Neuronal stem cell (in vitro differentiated cells): ENCODE data around the gene CLDN9.

Source experiments
- DNase-seq: peaks from one replicate; pipeline ENCODE4 v3.0.0-alpha.2; 2013; ENCODE audit warnings: low spot score
- H2AFZ ChIP-seq: one replicate; pipeline ENCODE4 v1.6.1; 2013; ENCODE audit warnings: mild to moderate bottlenecking, low read length, inconsistent platforms
- H2AK5ac ChIP-seq: 2 replicates; pipeline ENCODE4 v1.6.1; 2013; ENCODE audit warnings: low read depth, mild to moderate bottlenecking, inconsistent platforms, low read length, moderate library complexity, mixed read lengths
- H2BK120ac ChIP-seq: 2 replicates; pipeline ENCODE4 v1.6.1; 2013; ENCODE audit warnings: low read depth, mild to moderate bottlenecking, inconsistent platforms, low read length, moderate library complexity, mixed read lengths
- H2BK12ac ChIP-seq: one replicate; pipeline ENCODE4 v1.6.1; 2013; ENCODE audit warnings: low read length, inconsistent platforms
- H2BK15ac ChIP-seq: 2 replicates; pipeline ENCODE4 v1.6.1; 2013; ENCODE audit warnings: mild to moderate bottlenecking, low read length, inconsistent platforms, mixed read lengths
- H2BK5ac ChIP-seq: one replicate; pipeline ENCODE4 v1.6.1; 2013; ENCODE audit warnings: inconsistent platforms, mild to moderate bottlenecking, low read length, moderate library complexity
- H3K14ac ChIP-seq: one replicate; pipeline ENCODE4 v1.6.1; 2013; ENCODE audit warnings: low read length, inconsistent platforms
- H3K18ac ChIP-seq: 2 replicates; pipeline ENCODE4 v1.6.1; 2013; ENCODE audit warnings: low read length, inconsistent platforms
- H3K23ac ChIP-seq: 2 replicates; pipeline ENCODE4 v1.6.1; 2013; ENCODE audit warnings: low read depth, mild to moderate bottlenecking, mixed read lengths, low read length, inconsistent platforms; ENCODE audit not compliant: poor library complexity
- H3K27ac ChIP-seq: replicated peaks from 3 replicates; pipeline ENCODE4 v1.5.1; 2013; ENCODE audit warnings: low read length, inconsistent platforms
- H3K27me3 ChIP-seq, 3 experiments: 2 replicates each; pipeline ENCODE4 v1.6.1; 2013; ENCODE audit warnings: low read length in 3 of 3, mild to moderate bottlenecking in 2 of 3, inconsistent platforms in 1 of 3, low read depth in 1 of 3, mixed read lengths in 1 of 3, moderate library complexity in 1 of 3; ENCODE audit not compliant: control insufficient read depth in 3 of 3, insufficient read depth in 3 of 3
- H3K36me3 ChIP-seq, 2 donors: replicated peaks in 1 of 2; 2 replicates each; pipeline ENCODE4 v1.6.1; 2013; ENCODE audit warnings: low read length in 2 of 2; ENCODE audit not compliant: control insufficient read depth in 2 of 2, insufficient read depth in 2 of 2
- H3K4ac ChIP-seq: 2 replicates; pipeline ENCODE4 v1.6.1; 2013; ENCODE audit warnings: inconsistent platforms, mild to moderate bottlenecking, low read length, moderate library complexity
- H3K4me1 ChIP-seq, 2 donors: 1 replicate in 1 of 2; 2 replicates in 1 of 2; pipeline ENCODE4 v1.6.1; 2013; ENCODE audit warnings: low read length in 2 of 2, low read depth in 1 of 2; ENCODE audit not compliant: control insufficient read depth in 2 of 2, insufficient read depth in 1 of 2
- H3K4me2 ChIP-seq: one replicate; pipeline ENCODE4 v1.6.1; 2013; ENCODE audit warnings: mild to moderate bottlenecking, low read length, inconsistent platforms; ENCODE audit not compliant: insufficient read depth, poor library complexity, severe bottlenecking
- H3K4me3 ChIP-seq, 2 donors: 2 replicates each; pipeline ENCODE4 v1.5.1; 2013; ENCODE audit warnings: low read length in 2 of 2, mild to moderate bottlenecking in 2 of 2, inconsistent platforms in 1 of 2, moderate library complexity in 1 of 2
- H3K79me1 ChIP-seq: one replicate; pipeline ENCODE4 v1.6.1; 2013; ENCODE audit warnings: low read depth, mild to moderate bottlenecking, inconsistent platforms, low read length, moderate library complexity
- H3K9ac ChIP-seq: one replicate; pipeline ENCODE4 v1.6.1; 2013; ENCODE audit warnings: mild to moderate bottlenecking, low read depth, low read length, inconsistent platforms; ENCODE audit not compliant: poor library complexity
- H3K9me3 ChIP-seq, 2 donors: replicated peaks in 1 of 2; 2 replicates each; pipeline versions ENCODE3 to v1.6.1; 2013; ENCODE audit warnings: low read length in 2 of 2, mild to moderate bottlenecking in 2 of 2, inconsistent platforms in 1 of 2, low read depth in 1 of 2, mixed read lengths in 1 of 2, moderate library complexity in 1 of 2; ENCODE audit not compliant: control insufficient read depth in 2 of 2, insufficient read depth in 1 of 2
- H4K8ac ChIP-seq: one replicate; pipeline ENCODE4 v1.6.1; 2013; ENCODE audit warnings: low read depth, mild to moderate bottlenecking, inconsistent platforms, low read length, moderate library complexity
- H4K91ac ChIP-seq: one replicate; pipeline ENCODE4 v1.6.1; 2013; ENCODE audit warnings: low read length, low read depth, mild to moderate bottlenecking, inconsistent platforms; ENCODE audit not compliant: poor library complexity
- WGBS, 2 donors: extraction: QIAGEN DNeasy Blood & Tissue Kit; methylation state at CpG; one replicate each; pipeline ENCODE4 v1.1.7; 2013; ENCODE audit warnings: missing lambda C conversion rate in 2 of 2, mixed read lengths in 1 of 2; ENCODE audit not compliant: insufficient read length in 2 of 2, insufficient replicate concordance in 1 of 2; ENCODE audit errors: extremely low coverage in 2 of 2; 5-methylcytosine and 5-hydroxymethylcytosine counted together

CLDN9 gene

DNA sequence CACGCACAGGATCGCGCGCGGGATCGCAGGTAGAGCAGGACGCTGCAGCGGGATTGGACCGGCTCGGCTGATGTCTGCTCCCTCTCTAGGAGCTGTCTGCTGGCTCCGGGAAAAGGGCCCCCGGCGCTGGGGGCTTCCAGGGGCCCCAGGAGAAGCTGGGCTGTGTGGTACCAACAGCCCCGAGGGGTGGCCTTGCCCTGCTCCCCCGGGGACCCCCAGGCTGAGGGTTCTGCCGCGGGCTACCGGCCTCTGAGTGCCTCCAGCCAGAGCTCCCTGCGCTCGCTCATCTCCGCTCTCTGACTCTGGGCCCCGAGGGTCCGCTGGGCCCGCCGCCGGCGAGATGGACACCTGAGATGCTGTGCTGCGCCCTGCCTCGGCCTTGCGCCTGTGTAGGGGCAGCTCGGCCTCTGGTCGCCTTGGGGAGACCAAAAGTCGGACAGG lies 45.0 kb upstream of the CLDN9 start:
- no peak overlapping the region for H3K18ac ChIP-seq
- no peak overlapping the region for H4K8ac ChIP-seq
- no peak for DNase-seq
- no peak overlapping the region for H3K4me3 ChIP-seq
- H3K4ac ChIP-seq, result no peak overlapping the region
- H3K9me3 ChIP-seq, result no peaks in the 10 kb centered on the region
- no peak overlapping the region for H3K9ac ChIP-seq
- H3K27me3 ChIP-seq, result peaks cover 0 to 31% (median 13%) of the 10 kb centered on the region in 3 experiments
- no peak overlapping the region for H2AK5ac ChIP-seq
- H3K4me2 ChIP-seq, result no peak overlapping the region
- peaks cover 21 to 22% of the 10 kb centered on the region in 2 donors for H3K4me1 ChIP-seq
- H2BK120ac ChIP-seq, result no peak overlapping the region
- H3K79me1 ChIP-seq, result peaks cover 17% of the 10 kb centered on the region
- no peak overlapping the region for H2BK15ac ChIP-seq
- no peak overlapping the region for H4K91ac ChIP-seq
- H3K23ac ChIP-seq, result no peak overlapping the region
- no peak overlapping the region for H2AFZ ChIP-seq
- H3K27ac ChIP-seq, result no peak overlapping the region
- H2BK12ac ChIP-seq, result no peak overlapping the region
- H2BK5ac ChIP-seq, result no peak overlapping the region
- no peak overlapping the region for H3K14ac ChIP-seq
- WGBS, 2 donors, result no CpG with 5 or more reads among the region's 33 CpGs
- H3K36me3 ChIP-seq, result peaks cover 7 to 20% of the 10 kb centered on the region in 2 donors

DNA sequence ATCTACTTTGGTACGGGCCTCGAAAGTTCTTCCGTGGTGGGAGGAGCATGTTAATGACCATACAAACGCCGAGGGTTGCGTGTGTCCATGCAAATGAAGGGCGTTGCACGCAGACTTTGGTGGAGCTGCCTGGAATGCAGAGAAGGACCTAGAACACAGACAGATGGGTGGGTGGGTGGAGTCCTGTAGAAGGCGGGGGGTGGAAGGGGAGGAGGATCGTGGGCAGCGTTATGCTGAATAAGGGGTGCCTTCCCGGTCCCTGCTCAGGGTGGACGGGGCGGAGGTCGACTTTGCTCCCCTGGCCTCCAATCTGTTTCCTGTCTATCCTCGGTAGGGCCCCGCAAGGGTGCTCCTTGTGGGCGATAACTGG lies 44.4 kb upstream of the CLDN9 start:
- H2AK5ac ChIP-seq, result no peak overlapping the region
- H3K9me3 ChIP-seq, result no peaks in the 10 kb centered on the region
- no peak overlapping the region for H2BK5ac ChIP-seq
- no peak overlapping the region for H3K4ac ChIP-seq
- no peak overlapping the region for H2BK15ac ChIP-seq
- no CpG with 5 or more reads among the region's 18 CpGs for WGBS, 2 donors
- DNase-seq, result no peak
- H3K27ac ChIP-seq, result no peak overlapping the region
- no peak overlapping the region for H3K18ac ChIP-seq
- H3K79me1 ChIP-seq, result peaks cover 17% of the 10 kb centered on the region
- H3K14ac ChIP-seq, result no peak overlapping the region
- H3K4me1 ChIP-seq, result peaks cover 18 to 19% of the 10 kb centered on the region in 2 donors
- no peak overlapping the region for H4K91ac ChIP-seq
- no peak overlapping the region for H2BK12ac ChIP-seq
- peak overlapping the region in 1 of 2 donors; percentile 52 for H3K4me3 ChIP-seq
- H3K27me3 ChIP-seq, result peaks cover 0 to 28% (median 10%) of the 10 kb centered on the region in 3 experiments
- no peak overlapping the region for H2BK120ac ChIP-seq
- peak overlapping the region; percentile 78 for H2AFZ ChIP-seq
- H3K9ac ChIP-seq, result peak overlapping the region; percentile 39
- H4K8ac ChIP-seq, result no peak overlapping the region
- H3K4me2 ChIP-seq, result peak overlapping the region; percentile 96
- H3K36me3 ChIP-seq, result peaks cover 11 to 26% of the 10 kb centered on the region in 2 donors
- no peak overlapping the region for H3K23ac ChIP-seq

DNA sequence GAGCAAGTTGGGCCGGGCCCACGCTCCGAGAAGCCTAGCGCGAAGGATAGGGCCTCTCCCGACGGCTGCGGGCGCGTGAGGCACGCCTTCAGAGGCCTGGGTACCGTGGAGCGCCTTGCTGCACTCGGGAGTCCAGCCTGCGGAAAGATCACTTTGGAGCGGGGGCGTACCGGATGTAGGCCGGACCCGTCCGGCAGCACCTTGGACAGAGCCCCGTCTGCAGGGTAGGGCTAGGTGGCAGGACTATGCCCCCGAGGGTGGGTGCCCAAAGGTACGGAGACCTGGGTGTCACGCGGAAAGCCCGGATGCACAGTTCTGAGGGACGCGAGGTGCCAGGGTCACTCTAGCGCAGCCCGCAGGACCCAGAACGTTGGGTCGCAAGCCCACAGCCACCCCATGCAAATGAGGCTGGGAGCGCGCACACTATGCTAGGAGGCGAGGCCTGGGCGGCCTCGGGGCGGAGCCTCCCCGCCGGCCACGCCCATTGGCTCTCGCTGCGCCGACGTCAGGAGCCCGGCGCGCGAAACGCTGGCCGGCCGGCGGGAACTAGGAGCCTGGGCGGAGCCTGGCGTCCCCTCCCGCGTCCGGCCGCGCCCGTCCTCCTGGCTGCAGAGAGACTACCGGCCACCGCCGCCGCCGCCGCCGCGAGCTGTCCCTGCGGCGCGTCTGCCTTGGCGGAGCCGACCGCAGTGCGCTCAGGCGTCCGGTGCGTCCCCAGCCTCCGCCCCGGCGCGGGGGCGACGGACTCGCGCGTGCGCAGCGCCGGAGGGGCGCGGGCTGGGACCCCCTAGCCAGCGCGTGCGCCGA lies 43.8 kb upstream of the CLDN9 start, which contains the start of gene PAQR4:
Gene PAQR4 (plus strand): TSS at position 611 of the 807 bp plus-strand sequence. CDS start 327 bp downstream, outside the sequence.
- peak within 1 kb of the TSS; percentile 56 for H3K27ac ChIP-seq
- H2BK5ac ChIP-seq, result peak within 1 kb of the TSS; percentile 35
- peak within 1 kb of the TSS; percentile 73 for H3K18ac ChIP-seq
- H4K8ac ChIP-seq, result no peak within 1 kb of the TSS
- H2BK12ac ChIP-seq, result peak within 1 kb of the TSS; percentile 30
- H3K36me3 ChIP-seq, result peaks cover 11 to 32% of the 10 kb centered on the region in 2 donors
- peaks cover 17% of the 10 kb centered on the region for H3K79me1 ChIP-seq
- DNase-seq, result peak; percentile 91
- peak within 1 kb of the TSS; percentile 52 to 95 for H3K4me3 ChIP-seq
- H4K91ac ChIP-seq, result no peak within 1 kb of the TSS
- no peak within 1 kb of the TSS for H2BK120ac ChIP-seq
- H3K9me3 ChIP-seq, result no peaks in the 10 kb centered on the region
- peak within 1 kb of the TSS; percentile 90 for H3K23ac ChIP-seq
- no peak within 1 kb of the TSS for H3K4ac ChIP-seq
- peaks cover 0 to 23% (median 4%) of the 10 kb centered on the region in 3 experiments for H3K27me3 ChIP-seq
- no CpG with 5 or more reads among the region's 98 CpGs for WGBS, 2 donors
- peaks cover 15 to 18% of the 10 kb centered on the region in 2 donors for H3K4me1 ChIP-seq
- peak within 1 kb of the TSS; percentile 99 for H3K9ac ChIP-seq
- H2BK15ac ChIP-seq, result peak within 1 kb of the TSS; percentile 89
- peak within 1 kb of the TSS; percentile 74 for H2AK5ac ChIP-seq
- H2AFZ ChIP-seq, result peak within 1 kb of the TSS; percentile 78
- H3K4me2 ChIP-seq, result peak within 1 kb of the TSS; percentile 96
- H3K14ac ChIP-seq, result peak within 1 kb of the TSS; percentile 90
